HepG2 (cell line): ENCODE results near the gene CHMP5. TPM values are rescaled to one million over a fixed set of nuclear protein-coding genes. Genes with fewer than 3 reads are reported as not detected.

Experiments used
- ATAC-seq: fragments of 200-7000 bp; cut with Tn5 transposase; 3 replicates; pipeline ENCODE4 v1.9.1; 2020; ENCODE audit warnings: mild to moderate bottlenecking, moderate library complexity
- BruUV-seq: library from RNA; stranded (reverse); fragments of 400-500 nt; replicated peaks from 2 replicates; lab custom pipeline; 2021; lab: Mats Ljungman, UMichigan
- CTCF ChIA-PET: fragments of 300-600 bp; formaldehyde crosslinking; extraction: SDS; loops from one replicate; lab custom pipeline; 2021; ENCODE audit warnings: low total read pairs, inconsistent platforms, low intra/inter-chr PET ratio; lab: Yijun Ruan, JAX
- POLR2A ChIA-PET: fragments of 350-600 bp; sonication (Branson Sonifier 250); formaldehyde crosslinking; loops from one replicate; lab custom pipeline; 2020; ENCODE audit warnings: antibody characterized with exemption, inconsistent platforms; lab: Yijun Ruan, JAX
- DNase-seq: peaks from one replicate; pipeline ENCODE4 v3.0.0-alpha.2; 2015; ENCODE audit warnings: low spot score
- FAIRE-seq: peaks from 3 replicates; lab custom pipeline; 2011; peaks lifted over from hg19 to GRCh38; lab: Jason Lieb, UNC
- H2AFZ ChIP-seq: one replicate; pipeline ENCODE4 v1.6.1; 2011; ENCODE audit warnings: low read length, inconsistent platforms
- H3K27ac ChIP-seq: fragments of 300-600 bp; 3 replicates; pipeline ENCODE4 v1.8.0; 2011; ENCODE audit warnings: mixed run types, mild to moderate bottlenecking, mixed read lengths, low read length, inconsistent platforms; ENCODE audit not compliant: insufficient read depth; ENCODE audit errors: extremely low read length
- H3K27me3 ChIP-seq, 2 experiments: fragments of 200-600 bp in 1 of 2; 2 replicates in 1 of 2; 3 replicates in 1 of 2; pipeline versions ENCODE4 v1.6.0 to v1.8.0; 2011; ENCODE audit warnings: low read length in 2 of 2, mild to moderate bottlenecking in 2 of 2, moderate library complexity in 2 of 2, inconsistent platforms in 1 of 2; ENCODE audit not compliant: insufficient read depth in 2 of 2, control insufficient read depth in 1 of 2
- H3K36me3 ChIP-seq, 2 experiments: fragments of 200-600 bp in 1 of 2; replicated peaks in 1 of 2; 2 replicates in 1 of 2; 3 replicates in 1 of 2; pipeline versions ENCODE4 v1.5.1 to v1.8.0; 2011; ENCODE audit warnings: low read length in 2 of 2, inconsistent platforms in 1 of 2; ENCODE audit not compliant: insufficient read depth in 2 of 2, control insufficient read depth in 1 of 2
- H3K4me1 ChIP-seq: 2 replicates; pipeline ENCODE4 v1.5.1; 2012; ENCODE audit warnings: low read length, inconsistent platforms; ENCODE audit not compliant: insufficient read depth
- H3K4me2 ChIP-seq: 2 replicates; pipeline ENCODE4 v1.6.0; 2011; ENCODE audit warnings: low read depth, low read length, inconsistent platforms
- H3K4me3 ChIP-seq, 3 experiments: fragments of 200-600 bp in 1 of 3; sonication (generic), shearing (Covaris generic) in 1 of 3; replicated peaks in 1 of 3; 2 replicates each; pipeline ENCODE4 v1.5.1; 2011 to 2016; ENCODE audit warnings: low read length in 3 of 3, inconsistent platforms in 2 of 3, low read depth in 2 of 3, mild to moderate bottlenecking in 2 of 3, control low read depth in 1 of 3, mixed read lengths in 1 of 3; ENCODE audit not compliant: insufficient read depth in 1 of 3
- H3K79me2 ChIP-seq: one replicate; pipeline ENCODE4 v1.6.1; 2011; ENCODE audit warnings: low read length, inconsistent platforms; ENCODE audit not compliant: insufficient read depth
- H3K9ac ChIP-seq: 2 replicates; pipeline ENCODE4 v1.6.0; 2011; ENCODE audit warnings: mild to moderate bottlenecking, low read depth, low read length, inconsistent platforms; ENCODE audit not compliant: insufficient read depth
- H3K9me3 ChIP-seq: 2 replicates; pipeline ENCODE4 v1.5.1; 2012; ENCODE audit warnings: mild to moderate bottlenecking, low read length
- H4K20me1 ChIP-seq: 2 replicates; pipeline ENCODE4 v1.6.0; 2011; ENCODE audit warnings: inconsistent platforms, mild to moderate bottlenecking, low read length, moderate library complexity; ENCODE audit not compliant: insufficient read depth
- CC2D1A ChIP-seq: sonication (generic); formaldehyde crosslinking; IDR thresholded peaks from 2 replicates; pipeline ENCODE4 v1.8.1; 2023; ENCODE audit warnings: mild to moderate bottlenecking, missing genetic modification reagents
- CHCHD3 ChIP-seq: sonication (generic); formaldehyde crosslinking; IDR thresholded peaks from 2 replicates; pipeline ENCODE4 v1.8.0; 2022; ENCODE audit warnings: mild to moderate bottlenecking, missing genetic modification reagents, moderate library complexity
- ERF ChIP-seq: IDR thresholded peaks from 2 replicates; pipeline ENCODE4 v1.6.1; 2018; ENCODE audit warnings: missing biosample characterization, missing genetic modification reagents
- ESRRA ChIP-seq: sonication (generic); formaldehyde crosslinking; IDR thresholded peaks from 2 replicates; pipeline ENCODE4 v1.5.1; 2020; ENCODE audit warnings: mild to moderate bottlenecking, low read depth, missing genetic modification reagents
- IKZF1 ChIP-seq: fragments of 450-650 bp; IDR thresholded peaks from 2 replicates; pipeline ENCODE4 v1.7.1; 2016
- MNT ChIP-seq: fragments of 450-650 bp; IDR thresholded peaks from 2 replicates; pipeline ENCODE4 v1.6.1; 2016
- MTF2 ChIP-seq: sonication (generic); formaldehyde crosslinking; IDR thresholded peaks from 2 replicates; pipeline ENCODE4 v1.5.0; 2020; ENCODE audit warnings: missing genetic modification reagents, borderline replicate concordance
- NAIF1 ChIP-seq: sonication (generic); formaldehyde crosslinking; IDR thresholded peaks from 2 replicates; pipeline ENCODE4 v1.5.0; 2020; ENCODE audit warnings: mild to moderate bottlenecking, missing genetic modification reagents, borderline replicate concordance
- PCBP1 ChIP-seq: fragments of 200-400 bp; formaldehyde crosslinking; IDR thresholded peaks from 2 replicates; pipeline ENCODE4 v1.6.1; 2017; ENCODE audit warnings: mild to moderate bottlenecking, low read depth, low read length, borderline replicate concordance
- RAD51 ChIP-seq: fragments of 450-650 bp; IDR thresholded peaks from 2 replicates; pipeline ENCODE4 v1.6.1; 2016; ENCODE audit warnings: borderline replicate concordance
- TCF7L2 ChIP-seq: IDR thresholded peaks from 2 replicates; pipeline ENCODE4 v1.6.1; 2011; ENCODE audit warnings: mild to moderate bottlenecking, low read depth, low read length, moderate library complexity
- TRIM24 ChIP-seq: sonication (generic); formaldehyde crosslinking; IDR thresholded peaks from 2 replicates; pipeline ENCODE4 v1.8.0; 2022; ENCODE audit warnings: mild to moderate bottlenecking, missing genetic modification reagents
- YEATS2 ChIP-seq: sonication (generic); formaldehyde crosslinking; IDR thresholded peaks from 2 replicates; pipeline ENCODE4 v1.4.0; 2020; ENCODE audit warnings: missing genetic modification reagents, borderline replicate concordance
- ZNF205 ChIP-seq: IDR thresholded peaks from 2 replicates; pipeline ENCODE4 v1.6.1; 2018; ENCODE audit warnings: missing biosample characterization, missing genetic modification reagents
- ZNF431 ChIP-seq: sonication (generic); formaldehyde crosslinking; IDR thresholded peaks from 2 replicates; pipeline ENCODE4 v1.9.0; 2022; ENCODE audit warnings: missing genetic modification reagents, low read depth, mild to moderate bottlenecking, borderline replicate concordance
- ZNF572 ChIP-seq: sonication (generic); formaldehyde crosslinking; IDR thresholded peaks from 2 replicates; pipeline ENCODE4 v1.5.1; 2020; ENCODE audit warnings: mild to moderate bottlenecking, missing genetic modification reagents
- ZNF773 ChIP-seq: sonication (generic); formaldehyde crosslinking; IDR thresholded peaks from 2 replicates; pipeline ENCODE4 v1.4.0; 2020; ENCODE audit warnings: missing genetic modification reagents, borderline replicate concordance
- WGBS: methylation state at CpG from one replicate; pipeline ENCODE4 v1.1.6; 2017; ENCODE audit warnings: low lambda C conversion rate; 5-methylcytosine and 5-hydroxymethylcytosine counted together
- in situ Hi-C: cut with HindIII; loops from 2 replicates; pipeline ENCODE4 v1.10.0; 2017; ENCODE audit warnings: low pct_unique_long_range_greater_than_20kb; ENCODE audit not compliant: extremely low pct_ligation_motif_present
- intact Hi-C: fragments of 100-400 bp; cut with micrococcal nuclease; formaldehyde crosslinking; loops from one replicate; pipeline ENCODE4 v1.10.0; 2022; ENCODE audit not compliant: unreplicated experiment
- polyA plus RNA-seq, 8 experiments: library from polyadenylated mRNA; depleted of rRNA in 3 of 8; stranded (reverse) in 7 of 8; unstranded in 1 of 8; fragments of >200 nt; fragmentation: Illumina TruSeq in 4 of 8; extraction: Trizol in 4 of 8; gene quantifications; 2 replicates each; pipeline versions ENCODE4 v1.2.1 to v1.2.3, GENCODE V29; 2011 to 2016; ENCODE audit warnings: low read depth in 4 of 8, missing spikeins in 1 of 8, mixed read lengths in 1 of 8; ENCODE audit not compliant: insufficient read depth in 1 of 8
- total RNA-seq, 5 experiments: library from RNA; depleted of rRNA; stranded (reverse); fragments of >200 nt; fragmentation: Illumina TruSeq; extraction: Trizol; gene quantifications; 2 replicates each; pipeline ENCODE4 v1.2.3, GENCODE V29; 2016; ENCODE audit warnings: low read depth in 1 of 5

The CHMP5 gene
- total and polyA plus RNA-seq, 2 of the 13 experiments (the other 11 are each of a cell fraction or from before 2014, with no cell fraction given), result 46.0 to 57.3 TPM

- DNase-seq (peak; percentile 94), FAIRE-seq (peak; percentile 88), ATAC-seq (peak; percentile 95)
- peak within 1 kb of the TSS; percentile 75 for H3K4me2 ChIP-seq
- peaks cover 48% of the 10 kb centered on the region for H3K79me2 ChIP-seq
- peaks cover 63% of the 10 kb centered on the region for H3K4me1 ChIP-seq
- in situ Hi-C loops, result loop anchor here (10.0 kb wide), 1 partner anchor 174 kb away; no protein-coding TSS in a partner anchor
- peak within 1 kb of the TSS; percentile 84 for H3K9ac ChIP-seq
- H4K20me1 ChIP-seq, result no peaks in the 10 kb centered on the region
- intact Hi-C loops, result loop anchor here (1.0 to 2.0 kb wide), 2 partner anchors 123 to 182 kb away; partner anchors contain the start of genes B4GALT1 and NOL6
- 0% methylated on average over 6 of the region's 63 CpGs for WGBS
- POLR2A ChIA-PET, result interaction anchor here (0.6 to 1.4 kb wide), 22 partner anchors 9 to 266 kb away, joined by 3 to 22 read pairs (median 4); partner anchors contain the start of genes BAG1, CHMP5, NOL6 and SMU1
- H3K4me3 ChIP-seq, result peak within 1 kb of the TSS; percentile 75 to 89 (median 84)
- peaks cover 2 to 18% of the 10 kb centered on the region in 2 experiments; a peak in 4 of 5 replicates for H3K36me3 ChIP-seq
- H3K27ac ChIP-seq, result peak within 1 kb of the TSS; percentile 85
- H2AFZ ChIP-seq, result peak within 1 kb of the TSS; percentile 62
- CTCF ChIA-PET, result no interaction called here
- H3K27me3 ChIP-seq, result no peaks in the 10 kb centered on the region
- no peaks in the 10 kb centered on the region for H3K9me3 ChIP-seq
- TSS peak; percentile 57 for BruUV-seq
- TF ChIP-seq TRIM24 (CRISPR knock-in tag) (no peak), ESRRA (CRISPR knock-in tag) (peak; percentile 74; the same call in 1 of the 2 replicates), ZNF572 (CRISPR knock-in tag) (no peak; the same call in 1 of the 2 replicates), ZNF431 (no peak), ZNF773 (CRISPR knock-in tag) (0 out of 2 replicates have a peak, but pooled peaks have one; percentile 70), CHCHD3 (CRISPR knock-in tag) (0 out of 2 replicates have a peak, but pooled peaks have one; percentile 29), CC2D1A (CRISPR knock-in tag) (peak; percentile 41; the same call in 1 of the 2 replicates), ERF (CRISPR knock-in tag) (peak; percentile 91), RAD51 (peak; percentile 95), NAIF1 (CRISPR knock-in tag) (peak; percentile 81; the same call in 1 of the 2 replicates), IKZF1 (no peak), TCF7L2 (no peak), MTF2 (no peak; the same call in 1 of the 2 replicates), MNT (peak; percentile 84), ZNF205 (CRISPR knock-in tag) (no peak), PCBP1 (no peak), YEATS2 (CRISPR knock-in tag) (peak; percentile 98)
Observed at GRCh38 chr9:33290247-33291030, 25.6 kb downstream of the CHMP5 start, which contains the start of gene NFX1. TSS of gene NFX1 (plus strand) at chr9:33290516. CDS start at chr9:33290573, 57 bp downstream.
